ENCODE results near the gene UBE2D3. TPM values are rescaled to one million over a fixed set of nuclear protein-coding genes. Genes with fewer than 3 reads are reported as not detected.
A peak's percentile ranks its signal among the peaks of the same experiment; 100 is the strongest.

UBE2D3 gene
- polyA plus RNA-seq, 1 donor from 2014 or later, result 373 TPM

DNA sequence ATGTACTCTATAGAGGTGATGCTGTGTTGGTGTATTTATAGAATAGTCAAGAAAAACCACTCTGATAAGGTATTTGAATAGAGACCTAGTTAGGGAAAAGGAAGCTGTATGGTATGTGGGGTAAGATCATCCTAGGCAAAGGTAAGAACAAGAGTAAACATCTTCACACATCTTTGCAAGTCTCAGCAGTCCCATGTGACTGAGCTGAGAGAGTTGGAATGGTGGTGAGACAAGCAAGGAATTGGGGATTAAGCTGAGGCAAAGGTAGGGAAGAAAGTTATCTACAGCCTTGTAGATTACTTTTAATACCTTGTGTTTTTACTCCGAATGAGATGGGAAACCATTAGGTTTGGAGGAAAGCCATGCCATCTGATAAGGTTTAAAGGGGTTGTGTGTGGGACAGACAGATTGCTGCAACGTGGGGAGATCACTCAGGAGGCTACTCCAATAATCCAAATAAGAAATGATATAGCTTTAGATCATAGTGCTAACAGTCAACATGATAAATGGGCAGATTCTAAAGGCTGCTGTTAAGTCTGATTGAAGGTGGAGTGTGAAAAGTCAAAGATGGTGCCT lies 34.9 kb downstream of the UBE2D3 start:
- H3K79me2 ChIP-seq (replicated peaks; ENCODE audit: insufficient read depth, low read length), result no peaks in the 10 kb centered on the region
- no peaks in the 10 kb centered on the region for H3K9me3 ChIP-seq (ENCODE audit: low read length)
- TF ChIP-seq TAF1 (IDR thresholded peaks at IDR 0.05; ENCODE audit: low read depth) (no peak), SMC3 (conservative IDR thresholded peaks at IDR 0.05; ENCODE audit: poor library complexity) (no peak)
- H3K4me3 ChIP-seq (ENCODE audit: low read length), result no peak overlapping the region
- H3K9me2 ChIP-seq (ENCODE audit: insufficient read depth, low read length), result no peaks in the 10 kb centered on the region
- no peaks in the 10 kb centered on the region for H3K27me3 ChIP-seq (ENCODE audit: insufficient read depth, low read depth, low read length)
- H3K9ac ChIP-seq (ENCODE audit: low read length), result no peak overlapping the region
- H3K36me3 ChIP-seq (ENCODE audit: insufficient read depth, low read length), result peaks cover 6% of the 10 kb centered on the region
- H2AFZ ChIP-seq (ENCODE audit: low read depth, low read length), result no peak overlapping the region
- H3F3A ChIP-seq (ENCODE audit: insufficient read depth, low read length, poor library complexity, severe bottlenecking), result no peaks in the 10 kb centered on the region
- H4K20me1 ChIP-seq (ENCODE audit: insufficient read depth), result no peaks in the 10 kb centered on the region
- no peak overlapping the region for H3K27ac ChIP-seq (ENCODE audit: low read length)
- H3K4me2 ChIP-seq (ENCODE audit: low read length), result no peak overlapping the region

DNA sequence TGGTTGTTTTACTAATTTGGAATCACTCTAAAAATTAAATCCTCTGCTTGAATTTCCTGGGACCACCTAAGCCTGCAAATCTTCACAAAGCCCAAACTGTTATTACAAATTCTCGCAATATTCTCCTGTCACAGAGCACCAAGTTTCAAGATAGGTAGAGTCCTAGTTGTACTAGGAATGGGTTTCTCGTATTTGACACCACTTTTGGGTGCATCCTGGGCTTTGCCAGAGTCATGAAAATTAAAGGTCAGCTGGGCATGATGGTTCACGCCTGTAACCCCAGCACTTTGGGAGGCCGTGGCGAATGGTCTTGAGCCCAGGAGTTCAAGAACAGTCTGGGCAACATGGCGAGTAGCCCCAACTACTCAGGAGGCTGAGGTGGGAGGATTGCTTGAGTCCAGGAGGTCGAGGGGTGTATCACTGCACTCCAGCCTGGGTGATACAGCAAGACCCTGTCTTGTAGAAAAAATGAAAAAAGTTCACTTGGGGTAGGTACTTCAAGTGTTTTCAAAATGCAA lies 36.0 kb downstream of the UBE2D3 start:
- H3K79me2 ChIP-seq (replicated peaks; ENCODE audit: insufficient read depth, low read length), result no peaks in the 10 kb centered on the region
- H3K4me3 ChIP-seq (ENCODE audit: low read length), result no peak overlapping the region
- peaks cover 6% of the 10 kb centered on the region for H3K36me3 ChIP-seq (ENCODE audit: insufficient read depth, low read length)
- no peaks in the 10 kb centered on the region for H3K9me2 ChIP-seq (ENCODE audit: insufficient read depth, low read length)
- H3K9me3 ChIP-seq (ENCODE audit: low read length), result no peaks in the 10 kb centered on the region
- H4K20me1 ChIP-seq (ENCODE audit: insufficient read depth), result no peaks in the 10 kb centered on the region
- no peak overlapping the region for H3K4me2 ChIP-seq (ENCODE audit: low read length)
- H3K9ac ChIP-seq (ENCODE audit: low read length), result no peak overlapping the region
- no peaks in the 10 kb centered on the region for H3K27me3 ChIP-seq (ENCODE audit: insufficient read depth, low read depth, low read length)
- no peak overlapping the region for H2AFZ ChIP-seq (ENCODE audit: low read depth, low read length)
- TF ChIP-seq POLR2AphosphoS5 (IDR thresholded peaks at IDR 0.05) (peak; percentile 9), RAD21 (conservative IDR thresholded peaks at IDR 0.05) (no peak)
- no peak overlapping the region for H3K27ac ChIP-seq (ENCODE audit: low read length)
- no peaks in the 10 kb centered on the region for H3F3A ChIP-seq (ENCODE audit: insufficient read depth, low read length, poor library complexity, severe bottlenecking)

DNA sequence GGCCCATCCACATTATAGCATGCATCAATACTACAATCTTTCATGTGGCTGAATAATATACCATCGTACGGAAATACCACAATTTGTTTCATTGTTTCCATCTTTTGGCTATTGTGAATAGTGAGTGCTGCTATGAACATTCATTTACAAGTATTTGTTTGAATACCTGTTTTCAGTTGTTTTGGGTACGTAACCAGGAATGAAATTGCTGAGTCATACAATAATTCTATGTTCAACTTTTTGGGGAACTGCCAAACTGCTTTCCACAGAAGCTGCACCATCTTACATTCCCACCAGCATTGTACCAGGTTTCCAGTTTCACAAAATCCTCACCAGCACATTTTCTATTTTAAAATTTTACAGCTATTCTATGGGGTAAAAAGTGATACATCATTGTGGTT lies 38.0 kb downstream of the UBE2D3 start:
- Histone ChIP-seq H3K27me3 (ENCODE audit: insufficient read depth, low read depth, low read length) (no peaks in the 10 kb centered on the region), H3K27ac (ENCODE audit: low read length) (no peak overlapping the region), H3K9ac (ENCODE audit: low read length) (no peak overlapping the region), H3K4me2 (ENCODE audit: low read length) (no peak overlapping the region), H3K36me3 (ENCODE audit: insufficient read depth, low read length) (peaks cover 6% of the 10 kb centered on the region), H3K79me2 (replicated peaks; ENCODE audit: insufficient read depth, low read length) (no peaks in the 10 kb centered on the region), H2AFZ (ENCODE audit: low read depth, low read length) (no peak overlapping the region), H3K9me2 (ENCODE audit: insufficient read depth, low read length) (no peaks in the 10 kb centered on the region), H4K20me1 (ENCODE audit: insufficient read depth) (no peaks in the 10 kb centered on the region), H3F3A (ENCODE audit: insufficient read depth, low read length, poor library complexity, severe bottlenecking) (no peaks in the 10 kb centered on the region), H3K4me3 (ENCODE audit: low read length) (no peak overlapping the region), H3K9me3 (ENCODE audit: low read length) (no peaks in the 10 kb centered on the region)
- TF ChIP-seq, protein P1, sequence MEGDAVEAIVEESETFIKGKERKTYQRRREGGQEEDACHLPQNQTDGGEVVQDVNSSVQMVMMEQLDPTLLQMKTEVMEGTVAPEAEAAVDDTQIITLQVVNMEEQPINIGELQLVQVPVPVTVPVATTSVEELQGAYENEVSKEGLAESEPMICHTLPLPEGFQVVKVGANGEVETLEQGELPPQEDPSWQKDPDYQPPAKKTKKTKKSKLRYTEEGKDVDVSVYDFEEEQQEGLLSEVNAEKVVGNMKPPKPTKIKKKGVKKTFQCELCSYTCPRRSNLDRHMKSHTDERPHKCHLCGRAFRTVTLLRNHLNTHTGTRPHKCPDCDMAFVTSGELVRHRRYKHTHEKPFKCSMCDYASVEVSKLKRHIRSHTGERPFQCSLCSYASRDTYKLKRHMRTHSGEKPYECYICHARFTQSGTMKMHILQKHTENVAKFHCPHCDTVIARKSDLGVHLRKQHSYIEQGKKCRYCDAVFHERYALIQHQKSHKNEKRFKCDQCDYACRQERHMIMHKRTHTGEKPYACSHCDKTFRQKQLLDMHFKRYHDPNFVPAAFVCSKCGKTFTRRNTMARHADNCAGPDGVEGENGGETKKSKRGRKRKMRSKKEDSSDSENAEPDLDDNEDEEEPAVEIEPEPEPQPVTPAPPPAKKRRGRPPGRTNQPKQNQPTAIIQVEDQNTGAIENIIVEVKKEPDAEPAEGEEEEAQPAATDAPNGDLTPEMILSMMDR (IDR thresholded peaks at IDR 0.05; ENCODE audit: poor library complexity, severe bottlenecking), result no peak
- TF ChIP-seq SMC3 (conservative IDR thresholded peaks at IDR 0.05; ENCODE audit: poor library complexity), result no peak
- TF ChIP-seq, protein P2, sequence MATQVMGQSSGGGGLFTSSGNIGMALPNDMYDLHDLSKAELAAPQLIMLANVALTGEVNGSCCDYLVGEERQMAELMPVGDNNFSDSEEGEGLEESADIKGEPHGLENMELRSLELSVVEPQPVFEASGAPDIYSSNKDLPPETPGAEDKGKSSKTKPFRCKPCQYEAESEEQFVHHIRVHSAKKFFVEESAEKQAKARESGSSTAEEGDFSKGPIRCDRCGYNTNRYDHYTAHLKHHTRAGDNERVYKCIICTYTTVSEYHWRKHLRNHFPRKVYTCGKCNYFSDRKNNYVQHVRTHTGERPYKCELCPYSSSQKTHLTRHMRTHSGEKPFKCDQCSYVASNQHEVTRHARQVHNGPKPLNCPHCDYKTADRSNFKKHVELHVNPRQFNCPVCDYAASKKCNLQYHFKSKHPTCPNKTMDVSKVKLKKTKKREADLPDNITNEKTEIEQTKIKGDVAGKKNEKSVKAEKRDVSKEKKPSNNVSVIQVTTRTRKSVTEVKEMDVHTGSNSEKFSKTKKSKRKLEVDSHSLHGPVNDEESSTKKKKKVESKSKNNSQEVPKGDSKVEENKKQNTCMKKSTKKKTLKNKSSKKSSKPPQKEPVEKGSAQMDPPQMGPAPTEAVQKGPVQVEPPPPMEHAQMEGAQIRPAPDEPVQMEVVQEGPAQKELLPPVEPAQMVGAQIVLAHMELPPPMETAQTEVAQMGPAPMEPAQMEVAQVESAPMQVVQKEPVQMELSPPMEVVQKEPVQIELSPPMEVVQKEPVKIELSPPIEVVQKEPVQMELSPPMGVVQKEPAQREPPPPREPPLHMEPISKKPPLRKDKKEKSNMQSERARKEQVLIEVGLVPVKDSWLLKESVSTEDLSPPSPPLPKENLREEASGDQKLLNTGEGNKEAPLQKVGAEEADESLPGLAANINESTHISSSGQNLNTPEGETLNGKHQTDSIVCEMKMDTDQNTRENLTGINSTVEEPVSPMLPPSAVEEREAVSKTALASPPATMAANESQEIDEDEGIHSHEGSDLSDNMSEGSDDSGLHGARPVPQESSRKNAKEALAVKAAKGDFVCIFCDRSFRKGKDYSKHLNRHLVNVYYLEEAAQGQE (IDR thresholded peaks at IDR 0.05; ENCODE audit: borderline replicate concordance), result no peak
- no peak for TF ChIP-seq EP300 (conservative IDR thresholded peaks at IDR 0.05; ENCODE audit: poor library complexity, severe bottlenecking)
- no peak for TF ChIP-seq EZH2 (IDR thresholded peaks at IDR 0.05; ENCODE audit: borderline replicate concordance, insufficient read depth, low read length, poor library complexity, severe bottlenecking)
- TF ChIP-seq POLR2AphosphoS5 (IDR thresholded peaks at IDR 0.05), result no peak
- no peak for TF ChIP-seq MXI1 (conservative IDR thresholded peaks at IDR 0.05; ENCODE audit: poor library complexity, severe bottlenecking)
- TF ChIP-seq TAF1 (IDR thresholded peaks at IDR 0.05; ENCODE audit: low read depth), result no peak
- no peak for TF ChIP-seq RAD21 (conservative IDR thresholded peaks at IDR 0.05)

Measured in neural cell (in vitro differentiated cells).